ENCODE measurements around the gene TRIB2.

GRCh38 chr2:12776521-12776961, 59.8 kb downstream of the TRIB2 start:
- no peak for TF ChIP-seq POLR2A (IDR thresholded peaks at IDR 0.05; ENCODE audit: low read depth, low read length)
- TF ChIP-seq POLR2AphosphoS5 (IDR thresholded peaks at IDR 0.05; ENCODE audit: low read depth, low read length): no peak

Measured in GM12892 (cell line).